Peyer's patch (tissue), 4 donors: Measurements from ENCODE around the gene ZFR2. TPM values are rescaled to one million over a fixed set of nuclear protein-coding genes. Genes with fewer than 3 reads are reported as not detected.

ENCODE experiments used
- DNase-seq, 3 donors: peaks; one replicate each; pipeline ENCODE4 v3.0.0-alpha.2; 2017 to 2019
- H3K27ac ChIP-seq, 4 donors: fragments of 200-600 bp; sonication (generic); one replicate each; pipeline ENCODE4 v1.5.1; 2016 to 2019
- H3K27me3 ChIP-seq, 2 donors: fragments of 200-600 bp; sonication (generic); one replicate each; pipeline ENCODE4 v1.5.1; 2019
- H3K36me3 ChIP-seq, 3 donors: fragments of 200-600 bp; sonication (generic); one replicate each; pipeline ENCODE4 v1.5.1; 2016 to 2019
- H3K4me1 ChIP-seq, 4 donors: fragments of 200-600 bp; sonication (generic); one replicate each; pipeline ENCODE4 v1.5.1; 2016 to 2019
- H3K4me3 ChIP-seq, 4 donors: fragments of 200-600 bp; sonication (generic); 1 replicate in 3 of 4; 2 replicates in 1 of 4; pipeline ENCODE4 v1.5.1; 2016 to 2019; ENCODE audit warnings: mild to moderate bottlenecking in 1 of 4
- H3K9me3 ChIP-seq, 4 donors: fragments of 200-600 bp; sonication (generic); one replicate each; pipeline ENCODE4 v1.5.1; 2016 to 2019; ENCODE audit warnings: mild to moderate bottlenecking in 1 of 4
- CTCF ChIP-seq, 6 experiments: fragments of 450-650 bp in 4 of 6; fragments of 200-600 bp in 2 of 6; sonication (generic) in 1 of 6; IDR thresholded peaks; one replicate each; pipeline ENCODE4 v1.5.1; 2017 to 2019; ENCODE audit warnings: antibody characterized with exemption in 6 of 6, mild to moderate bottlenecking in 3 of 6, moderate library complexity in 1 of 6
- POLR2A ChIP-seq, 2 donors: fragments of 450-650 bp; IDR thresholded peaks; one replicate each; pipeline ENCODE4 v1.5.1; 2017; ENCODE audit warnings: antibody characterized with exemption in 2 of 2, mild to moderate bottlenecking in 2 of 2, moderate library complexity in 2 of 2
- total RNA-seq, 4 donors: library from RNA; depleted of rRNA; stranded (reverse); fragments of >200 nt; gene quantifications; one replicate each; pipeline ENCODE4 v1.1.0, GENCODE V29; 2016

The ZFR2 gene
- total RNA-seq, 4 donors from 2014 or later, result not detected

- H3K4me1 ChIP-seq, result peaks cover 0 to 6% (median 0%) of the 10 kb centered on the region in 4 donors
- DNase-seq, result no peak
- TF ChIP-seq POLR2A (IDR thresholded peaks at IDR 0.05) (no peak), CTCF (IDR thresholded peaks at IDR 0.05) (no peak)
- no peak overlapping the region for H3K4me3 ChIP-seq
- no peaks in the 10 kb centered on the region for H3K36me3 ChIP-seq
- H3K9me3 ChIP-seq, result no peaks in the 10 kb centered on the region
- no peak overlapping the region for H3K27ac ChIP-seq
- H3K27me3 ChIP-seq, result no peaks in the 10 kb centered on the region
These were observed 46.0 kb downstream of the ZFR2 start for GRCh38 chr19:3822683-3823349.

GRCh38 chr19:3821857-3822364, 46.9 kb downstream of the ZFR2 start:
- Histone ChIP-seq H3K27me3 (no peaks in the 10 kb centered on the region), H3K4me1 (peaks cover 0 to 6% (median 0%) of the 10 kb centered on the region in 4 donors), H3K9me3 (no peaks in the 10 kb centered on the region), H3K27ac (no peak overlapping the region), H3K4me3 (no peak overlapping the region), H3K36me3 (no peaks in the 10 kb centered on the region)
- DNase-seq, result peak; percentile 74 to 91 (median 84)
- TF ChIP-seq POLR2A (IDR thresholded peaks at IDR 0.05) (no peak), CTCF (IDR thresholded peaks at IDR 0.05) (peak; percentile 96 to 99 (median 98))

DNA sequence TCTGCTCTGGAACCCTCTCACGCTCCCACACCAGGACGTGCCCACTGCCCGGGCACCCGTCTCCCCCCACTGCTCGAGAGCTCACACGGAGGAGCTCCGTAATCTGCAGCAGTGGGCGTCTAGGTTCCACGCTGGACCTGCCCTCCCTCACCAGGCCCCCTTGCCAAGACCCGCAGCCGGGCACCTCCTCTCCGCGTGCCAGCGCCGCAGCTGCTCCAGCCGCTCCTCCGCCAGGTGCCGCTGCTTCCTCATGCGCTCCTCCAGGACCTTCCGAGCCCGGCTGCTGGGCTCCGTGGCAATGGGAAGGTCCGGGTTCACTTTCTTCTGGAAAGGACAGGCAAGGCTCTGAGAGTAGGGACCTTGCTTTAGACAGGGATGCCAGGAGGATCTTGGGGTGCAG, 47.7 kb downstream of the ZFR2 start:
- no peaks in the 10 kb centered on the region for H3K27me3 ChIP-seq
- no peak for TF ChIP-seq POLR2A (IDR thresholded peaks at IDR 0.05)
- TF ChIP-seq CTCF (IDR thresholded peaks at IDR 0.05), result no peak
- no peak overlapping the region for H3K4me3 ChIP-seq
- no peak for DNase-seq
- peaks cover 0 to 6% (median 0%) of the 10 kb centered on the region in 4 donors for H3K4me1 ChIP-seq
- no peaks in the 10 kb centered on the region for H3K36me3 ChIP-seq
- no peak overlapping the region for H3K27ac ChIP-seq
- no peaks in the 10 kb centered on the region for H3K9me3 ChIP-seq

DNA sequence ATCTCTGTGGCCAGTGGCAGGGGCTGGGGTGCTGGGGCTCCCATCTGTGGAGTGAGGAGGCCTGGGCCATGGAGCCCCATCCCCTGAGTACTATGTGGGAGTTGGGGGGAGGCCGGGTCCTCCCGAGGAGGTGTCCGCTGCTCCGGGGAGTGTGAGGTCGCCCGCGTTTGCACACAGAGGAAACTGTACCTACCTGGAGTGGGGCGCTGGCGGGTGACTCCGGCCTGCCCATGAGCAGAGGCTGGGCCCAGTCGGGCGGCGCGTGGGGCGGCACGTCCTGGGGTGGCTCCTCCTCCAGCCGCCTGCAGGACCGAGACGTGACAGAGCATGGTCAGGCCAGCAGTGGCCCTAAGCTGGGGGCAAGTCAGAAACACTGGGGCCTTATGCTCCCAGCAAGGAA, 48.8 kb downstream of the ZFR2 start:
- Histone ChIP-seq H3K27ac (no peak overlapping the region), H3K36me3 (no peaks in the 10 kb centered on the region), H3K9me3 (no peaks in the 10 kb centered on the region), H3K4me1 (peaks cover 0 to 6% (median 0%) of the 10 kb centered on the region in 4 donors), H3K27me3 (no peaks in the 10 kb centered on the region), H3K4me3 (no peak overlapping the region)
- TF ChIP-seq CTCF (IDR thresholded peaks at IDR 0.05), result no peak
- TF ChIP-seq POLR2A (IDR thresholded peaks at IDR 0.05), result no peak
- no peak for DNase-seq

DNA sequence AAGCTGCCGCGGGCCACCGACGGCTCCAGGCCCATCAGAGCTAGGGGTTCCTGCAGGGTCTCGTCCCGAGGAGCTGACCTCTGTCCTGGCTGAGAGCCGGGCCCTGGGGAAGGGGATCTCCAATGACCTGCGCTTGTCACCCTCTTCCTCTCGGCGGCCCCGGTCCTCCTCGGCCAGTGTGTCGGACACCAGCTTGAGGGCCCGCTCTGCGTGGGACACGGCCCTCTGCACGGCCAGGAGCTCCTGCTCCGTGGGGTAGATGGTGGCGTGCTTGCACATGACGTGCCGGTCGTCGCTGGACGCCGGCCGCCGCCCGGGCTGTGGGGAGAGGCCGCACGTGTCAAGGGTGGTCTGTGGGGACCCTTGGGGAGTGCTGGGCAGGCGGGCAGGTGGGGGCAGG, 49.9 kb downstream of the ZFR2 start:
- TF ChIP-seq POLR2A (IDR thresholded peaks at IDR 0.05) (no peak), CTCF (IDR thresholded peaks at IDR 0.05) (no peak)

More for the DNA sequence above, 49.9 kb downstream of the ZFR2 start:
- Histone ChIP-seq H3K27me3 (no peaks in the 10 kb centered on the region), H3K4me1 (peaks cover 0 to 10% (median 0%) of the 10 kb centered on the region in 4 donors), H3K27ac (no peak overlapping the region), H3K4me3 (no peak overlapping the region), H3K36me3 (no peaks in the 10 kb centered on the region), H3K9me3 (no peaks in the 10 kb centered on the region)
- no peak for DNase-seq
